GOT3 (cell line): ENCODE measurements around the gene NFATC2IP.
"Not testable (repeated sequence)": the region's sequence is repeated elsewhere in the genome, so short reads cannot be mapped to it uniquely, and the experiment has no call there.

Experiments
- DNase-seq: peaks from one replicate; lab custom pipeline; 2025; ENCODE audit warnings: mixed read lengths; lab: John Stamatoyannopoulos, UW

The NFATC2IP gene

GRCh38 chr16:28998837-28999236 lies 48.1 kb downstream of the NFATC2IP start:
- no peak for DNase-seq

- no peak for DNase-seq
Observed at GRCh38 chr16:28999577-28999976, 48.8 kb downstream of the NFATC2IP start.

DNA sequence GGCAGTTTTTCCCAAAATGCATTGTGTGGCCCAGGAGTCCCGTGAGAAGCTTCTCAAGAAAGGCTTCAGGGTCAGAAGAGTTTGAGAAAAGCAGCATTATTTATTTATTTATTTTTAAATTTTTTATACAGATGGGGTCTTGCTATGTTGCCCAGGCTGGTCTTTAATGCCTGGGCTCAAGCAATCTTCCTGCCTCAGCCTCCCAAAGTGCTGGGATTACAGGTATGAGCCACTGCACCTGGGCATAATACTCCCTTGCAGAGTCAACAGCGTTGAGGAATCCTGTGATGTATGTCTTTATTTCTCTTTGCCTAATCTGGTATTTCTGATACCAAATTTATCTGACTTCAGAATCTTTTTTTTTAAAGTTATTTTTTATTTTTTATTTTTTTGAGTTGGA lies 49.3 kb downstream of the NFATC2IP start:
- no peak for DNase-seq

GRCh38 chr16:29004496-29005139 lies 53.9 kb downstream of the NFATC2IP start:
- not testable (repeated sequence) for DNase-seq

DNA sequence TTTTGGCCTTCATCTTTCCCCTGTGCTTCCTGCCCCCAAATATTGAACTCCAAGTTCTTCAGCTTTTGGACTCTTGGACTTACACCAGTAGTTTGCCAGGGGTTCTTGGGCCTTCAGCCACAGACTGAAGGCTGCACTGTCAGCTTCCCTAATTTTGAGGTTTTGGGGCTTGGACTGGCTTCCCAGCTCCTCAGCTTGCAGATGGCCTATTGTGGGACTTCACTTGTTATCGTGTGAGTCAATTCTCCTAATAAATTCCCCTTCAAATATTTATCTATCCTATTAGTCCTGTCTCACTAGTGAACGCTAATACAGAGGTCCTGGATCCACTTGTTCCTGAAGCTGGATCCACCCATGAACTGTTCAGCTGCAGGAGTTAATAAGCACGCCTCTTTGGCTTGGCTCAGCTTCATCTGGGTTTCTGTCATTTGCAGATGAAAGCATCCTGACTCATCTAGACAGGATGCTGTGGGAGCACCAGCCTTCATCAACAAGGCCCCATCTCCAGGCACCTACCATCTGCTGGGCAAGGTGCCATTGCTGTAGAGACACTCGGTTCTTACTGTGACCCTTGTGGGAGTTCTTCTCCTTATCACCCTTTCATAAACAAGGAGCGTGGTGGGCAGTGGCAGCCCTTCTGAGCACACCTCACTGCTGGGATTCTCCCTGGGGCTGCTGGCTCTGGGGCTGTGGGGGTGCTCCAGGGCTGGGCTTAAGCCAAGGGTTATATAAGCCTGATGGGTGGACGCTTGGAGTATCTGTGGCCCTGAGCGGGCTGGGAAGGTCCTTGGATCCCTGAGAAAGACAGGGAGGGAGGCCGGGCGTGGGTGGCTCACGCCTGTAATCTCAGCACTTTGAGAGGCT lies 57.2 kb downstream of the NFATC2IP start:
- no peak for DNase-seq

DNA sequence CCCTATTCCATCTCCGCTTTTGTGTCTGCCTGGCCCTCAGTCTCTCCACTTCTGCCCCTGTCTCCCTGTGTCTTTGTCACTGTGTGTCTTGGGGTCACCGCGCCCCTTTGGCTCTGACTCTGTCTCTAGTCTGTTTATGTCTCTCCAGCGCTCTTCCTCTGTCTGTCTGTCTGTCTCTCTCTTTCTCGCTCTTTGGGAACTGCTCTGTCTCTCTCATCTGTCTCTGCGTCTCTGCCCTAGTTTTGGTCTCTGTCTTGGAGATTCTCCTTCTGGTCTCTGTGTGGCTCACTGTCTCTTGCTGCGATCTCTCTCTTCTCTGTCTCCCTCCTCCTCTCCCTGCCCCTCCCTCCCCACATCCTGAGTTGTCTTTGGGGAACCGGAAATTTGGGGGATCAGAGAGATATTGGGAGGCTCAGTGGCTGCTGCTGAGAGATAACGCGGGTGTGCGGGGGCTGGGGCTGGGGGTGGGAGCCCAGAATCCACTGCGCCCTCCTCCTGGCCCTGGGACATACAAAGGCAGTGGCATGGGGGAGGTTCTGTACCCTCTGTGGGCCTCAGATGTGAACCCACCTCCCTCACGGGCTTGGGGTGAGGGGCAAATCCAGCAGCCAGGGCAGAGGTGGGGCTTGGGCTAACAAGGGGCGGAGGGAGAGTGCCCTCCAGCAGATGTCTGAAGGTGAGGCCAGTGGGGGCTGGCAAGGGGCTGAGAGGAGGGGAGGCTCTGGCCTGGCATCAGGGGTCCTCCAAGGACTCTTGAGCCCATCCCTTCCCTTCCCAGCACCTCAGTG lies 58.5 kb downstream of the NFATC2IP start:
- DNase-seq: no peak

DNA sequence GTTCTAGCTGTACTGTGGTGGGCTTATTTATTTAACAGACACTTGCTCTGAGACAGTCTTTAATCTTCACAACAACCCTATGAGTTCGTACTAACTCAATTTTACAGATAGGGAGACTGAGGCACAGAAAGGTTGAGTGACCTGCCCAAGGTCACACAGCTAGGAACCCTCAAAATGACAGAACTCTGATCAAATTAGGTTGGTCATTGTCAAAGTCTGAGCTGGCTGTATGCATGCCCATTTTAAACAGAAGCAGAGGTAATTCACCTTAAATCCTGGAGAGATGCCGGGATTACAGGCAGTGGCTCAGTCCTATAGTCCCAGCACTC lies 59.1 kb downstream of the NFATC2IP start:
- DNase-seq: no peak

DNA sequence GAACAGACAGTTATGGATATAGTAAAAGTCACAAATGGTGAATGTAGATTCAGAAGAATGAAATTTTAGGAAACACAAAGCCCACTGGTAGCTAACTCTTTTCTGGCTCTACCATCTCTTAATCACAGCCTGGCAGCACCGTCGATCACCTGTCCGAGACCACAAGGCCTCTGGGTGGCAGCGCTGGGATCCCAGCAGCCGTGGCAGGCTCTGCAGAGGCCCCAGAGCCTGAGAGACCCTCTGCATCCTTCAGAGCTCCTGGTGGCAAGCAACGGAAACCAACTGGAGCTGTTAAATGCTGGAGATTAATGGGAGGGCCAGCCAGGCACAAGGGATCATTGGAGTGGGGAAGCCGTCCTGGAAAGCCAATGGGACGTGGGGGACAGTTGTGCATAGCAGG lies 60.4 kb downstream of the NFATC2IP start:
- DNase-seq: no peak

- no peak for DNase-seq
Observed at GRCh38 chr16:29011851-29012250, 61.1 kb downstream of the NFATC2IP start.

DNA sequence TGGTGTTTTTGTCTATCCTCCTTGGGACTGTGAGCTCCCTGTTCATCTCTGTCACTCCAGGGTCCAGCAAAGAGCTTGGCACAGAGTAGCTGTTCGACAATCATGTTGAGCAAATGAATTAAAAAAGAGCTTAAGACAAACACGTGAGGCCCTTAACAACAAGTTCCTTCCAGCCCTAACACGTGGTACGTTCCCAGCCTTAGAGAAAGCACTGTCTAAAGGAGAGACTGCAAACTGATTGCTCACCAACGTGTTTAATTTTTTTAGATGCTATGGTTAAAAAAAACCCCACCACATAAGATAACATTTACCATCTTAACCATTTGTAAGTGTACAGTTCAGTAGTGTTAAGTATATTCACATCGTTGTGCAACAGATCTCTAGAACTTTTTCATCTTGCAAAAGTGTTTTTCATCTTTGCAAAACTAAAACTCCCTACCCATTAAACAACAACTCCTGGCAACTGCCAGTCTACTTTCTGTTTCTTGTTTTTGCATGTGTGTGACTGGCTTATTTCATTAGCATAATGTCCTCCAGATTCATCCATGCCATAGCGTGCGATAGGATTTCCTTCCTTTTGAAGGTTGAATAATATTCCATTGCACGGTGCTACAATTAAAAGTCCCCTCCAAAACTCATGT lies 62.3 kb downstream of the NFATC2IP start:
- DNase-seq: no peak

GRCh38 chr16:29014561-29015069 lies 63.9 kb downstream of the NFATC2IP start:
- DNase-seq: no peak
